Liver (tissue), 9 donors: ENCODE results near the gene SERPINB2. TPM values are rescaled to one million over a fixed set of nuclear protein-coding genes. Genes with fewer than 3 reads are reported as not detected.

Experiments used
- DNase-seq: peaks from one replicate; pipeline ENCODE4 v3.0.0-alpha.2; 2017; ENCODE audit warnings: low spot score
- H3K27ac ChIP-seq, 2 donors: one replicate each; pipeline ENCODE4 v1.7.0; 2013; ENCODE audit warnings: inconsistent platforms in 2 of 2, low read length in 2 of 2, control low read depth in 1 of 2, low read depth in 1 of 2, mild to moderate bottlenecking in 1 of 2
- H3K27me3 ChIP-seq, 4 donors: one replicate each; pipeline versions ENCODE4 v1.6.1 to v1.7.0; 2013; ENCODE audit warnings: low read length in 3 of 4, inconsistent platforms in 1 of 4, mild to moderate bottlenecking in 1 of 4, moderate library complexity in 1 of 4; ENCODE audit not compliant: control insufficient read depth in 4 of 4, insufficient read depth in 4 of 4
- H3K36me3 ChIP-seq, 4 donors: one replicate each; pipeline versions ENCODE4 v1.6.1 to v1.7.0; 2013; ENCODE audit warnings: low read length in 3 of 4, mild to moderate bottlenecking in 3 of 4, low read depth in 1 of 4, moderate library complexity in 1 of 4; ENCODE audit not compliant: control insufficient read depth in 4 of 4, insufficient read depth in 3 of 4
- H3K4me1 ChIP-seq, 4 donors: one replicate each; pipeline versions ENCODE4 v1.6.1 to v1.7.0; 2013; ENCODE audit warnings: low read length in 3 of 4, mild to moderate bottlenecking in 3 of 4, moderate library complexity in 1 of 4; ENCODE audit not compliant: control insufficient read depth in 4 of 4, insufficient read depth in 4 of 4
- H3K4me3 ChIP-seq, 3 donors: one replicate each; pipeline versions ENCODE4 v1.6.1 to v1.7.0; 2013; ENCODE audit warnings: low read length in 3 of 3, control low read depth in 1 of 3, low read depth in 1 of 3, mild to moderate bottlenecking in 1 of 3
- H3K9ac ChIP-seq, 2 donors: one replicate each; pipeline ENCODE4 v1.7.0; 2013; ENCODE audit warnings: low read length in 2 of 2, mild to moderate bottlenecking in 2 of 2, moderate library complexity in 2 of 2, control low read depth in 1 of 2, low read depth in 1 of 2
- H3K9me3 ChIP-seq, 4 donors: one replicate each; pipeline versions ENCODE4 v1.6.1 to v1.7.0; 2013; ENCODE audit warnings: low read length in 3 of 4; ENCODE audit not compliant: control insufficient read depth in 4 of 4
- ATF3 ChIP-seq: IDR thresholded peaks from 2 replicates; pipeline ENCODE4 v1.6.1; 2016; ENCODE audit warnings: antibody characterized with exemption
- CTCF ChIP-seq: fragments of 150-350 bp; IDR thresholded peaks from 2 replicates; pipeline ENCODE4 v1.5.1; 2017; ENCODE audit warnings: improper control_type of control experiment, low read depth, low read length; ENCODE audit not compliant: missing input control
- EGR1 ChIP-seq, 2 donors: IDR thresholded peaks; 2 replicates each; pipeline ENCODE4 v1.6.1; 2016 to 2018; ENCODE audit warnings: antibody characterized with exemption in 2 of 2, low read depth in 2 of 2
- FOXA1 ChIP-seq: IDR thresholded peaks from 2 replicates; pipeline ENCODE4 v1.6.1; 2016; ENCODE audit warnings: antibody characterized with exemption
- FOXA2 ChIP-seq: IDR thresholded peaks from 2 replicates; pipeline ENCODE4 v1.6.1; 2016; ENCODE audit warnings: antibody characterized with exemption
- GABPA ChIP-seq, 2 donors: IDR thresholded peaks in 1 of 2; conservative IDR thresholded peaks in 1 of 2; 2 replicates each; pipeline ENCODE4 v1.6.1; 2016; ENCODE audit warnings: antibody characterized with exemption in 2 of 2, mild to moderate bottlenecking in 1 of 2, moderate library complexity in 1 of 2
- HNF4A ChIP-seq, 2 donors: conservative IDR thresholded peaks; 2 replicates each; pipeline ENCODE4 v1.6.1; 2016; ENCODE audit warnings: antibody characterized with exemption in 2 of 2, mild to moderate bottlenecking in 2 of 2
- HNF4G ChIP-seq: IDR thresholded peaks from 2 replicates; pipeline ENCODE4 v1.6.1; 2016; ENCODE audit warnings: antibody characterized with exemption
- JUND ChIP-seq, 2 donors: IDR thresholded peaks; 2 replicates each; pipeline ENCODE4 v1.6.1; 2016; ENCODE audit warnings: antibody characterized with exemption in 2 of 2
- NR2F2 ChIP-seq: IDR thresholded peaks from 2 replicates; pipeline ENCODE4 v1.6.1; 2016; ENCODE audit warnings: antibody characterized with exemption
- RAD21 ChIP-seq, 2 donors: IDR thresholded peaks; 2 replicates each; pipeline ENCODE4 v1.6.1; 2016; ENCODE audit warnings: antibody characterized with exemption in 2 of 2, mild to moderate bottlenecking in 2 of 2
- RXRA ChIP-seq, 2 donors: IDR thresholded peaks; 2 replicates each; pipeline ENCODE4 v1.6.1; 2017 to 2018; ENCODE audit warnings: antibody characterized with exemption in 2 of 2, mild to moderate bottlenecking in 1 of 2
- SP1 ChIP-seq: IDR thresholded peaks from 2 replicates; pipeline ENCODE4 v1.6.1; 2018; ENCODE audit warnings: antibody characterized with exemption, mild to moderate bottlenecking
- TAF1 ChIP-seq: conservative IDR thresholded peaks from 2 replicates; pipeline ENCODE4 v1.6.1; 2016; ENCODE audit warnings: antibody characterized with exemption, mild to moderate bottlenecking
- YY1 ChIP-seq: IDR thresholded peaks from 2 replicates; pipeline ENCODE4 v1.6.1; 2016; ENCODE audit warnings: antibody characterized with exemption, mild to moderate bottlenecking
- polyA plus RNA-seq, 2 donors: library from polyadenylated mRNA; stranded (reverse) in 1 of 2; unstranded in 1 of 2; fragments of 200-250 nt in 1 of 2; fragments of >200 nt in 1 of 2; fragmentation: Nextera tagmentation in 1 of 2; extraction: Ambion mirVana in 1 of 2; gene quantifications; one replicate each; pipeline versions ENCODE4 v1.2.1 to v1.2.3, GENCODE V29; 2013 to 2015
- total RNA-seq, 2 donors: library from RNA; depleted of rRNA; stranded (reverse); fragments of >200 nt; gene quantifications; one replicate each; pipeline ENCODE4 v1.2.3, GENCODE V29; 2014
- TF ChIP-seq, protein P1 (sequence below): IDR thresholded peaks from 2 replicates; pipeline ENCODE4 v1.6.1; 2016; ENCODE audit warnings: antibody characterized with exemption
- TF ChIP-seq, protein P2 (sequence below): IDR thresholded peaks from 2 replicates; pipeline ENCODE4 v1.6.1; 2016; ENCODE audit warnings: antibody characterized with exemption, mild to moderate bottlenecking
- TF ChIP-seq, protein P3 (sequence below): IDR thresholded peaks from 2 replicates; pipeline ENCODE4 v1.6.1; 2016; ENCODE audit warnings: antibody characterized with exemption
- donor health status: healthy.
- donor health status: healthy.
- donor health status: healthy.
- donor health status: healthy.
- donor health status: healthy.

The SERPINB2 gene
- total and polyA plus RNA-seq, 4 donors, result 0.02 to 1.7 TPM; not detected in 2

DNA sequence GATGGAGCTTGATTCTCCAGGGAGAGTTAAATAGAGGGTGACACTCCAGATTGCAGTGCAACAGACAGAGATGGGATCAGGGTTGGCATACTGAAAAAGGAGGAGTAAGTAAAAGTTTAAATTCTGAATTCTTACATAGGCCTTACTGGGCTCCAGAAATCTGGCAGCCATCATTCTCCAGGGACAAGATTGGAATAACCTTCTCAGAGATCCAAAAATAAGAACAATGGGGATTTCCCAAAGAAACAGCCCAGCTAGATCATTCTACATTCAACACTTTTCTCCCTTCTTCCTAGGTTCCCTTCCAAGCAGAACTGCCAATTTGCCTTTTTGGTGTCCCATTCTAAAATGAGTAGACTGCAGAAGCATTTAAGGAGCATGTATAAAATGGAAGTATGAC is 14.9 kb upstream of the SERPINB2 start:
- TF ChIP-seq CTCF, result no peak
- TF ChIP-seq, protein P1, sequence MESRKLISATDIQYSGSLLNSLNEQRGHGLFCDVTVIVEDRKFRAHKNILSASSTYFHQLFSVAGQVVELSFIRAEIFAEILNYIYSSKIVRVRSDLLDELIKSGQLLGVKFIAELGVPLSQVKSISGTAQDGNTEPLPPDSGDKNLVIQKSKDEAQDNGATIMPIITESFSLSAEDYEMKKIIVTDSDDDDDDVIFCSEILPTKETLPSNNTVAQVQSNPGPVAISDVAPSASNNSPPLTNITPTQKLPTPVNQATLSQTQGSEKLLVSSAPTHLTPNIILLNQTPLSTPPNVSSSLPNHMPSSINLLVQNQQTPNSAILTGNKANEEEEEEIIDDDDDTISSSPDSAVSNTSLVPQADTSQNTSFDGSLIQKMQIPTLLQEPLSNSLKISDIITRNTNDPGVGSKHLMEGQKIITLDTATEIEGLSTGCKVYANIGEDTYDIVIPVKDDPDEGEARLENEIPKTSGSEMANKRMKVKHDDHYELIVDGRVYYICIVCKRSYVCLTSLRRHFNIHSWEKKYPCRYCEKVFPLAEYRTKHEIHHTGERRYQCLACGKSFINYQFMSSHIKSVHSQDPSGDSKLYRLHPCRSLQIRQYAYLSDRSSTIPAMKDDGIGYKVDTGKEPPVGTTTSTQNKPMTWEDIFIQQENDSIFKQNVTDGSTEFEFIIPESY, result no peak
- no peak for TF ChIP-seq HNF4A (conservative IDR thresholded peaks at IDR 0.05)
- TF ChIP-seq ATF3, result no peak
- no peak for TF ChIP-seq GABPA (IDR thresholded peaks at IDR 0.05 in 1 of 2, conservative IDR thresholded peaks at IDR 0.05 in 1 of 2)
- no peak for TF ChIP-seq RXRA (IDR thresholded peaks at IDR 0.05)
- no peak for TF ChIP-seq YY1
- TF ChIP-seq HNF4G, result no peak
- no peak for TF ChIP-seq TAF1
- no peak for TF ChIP-seq NR2F2
- no peak for TF ChIP-seq FOXA2
- TF ChIP-seq, protein P2, sequence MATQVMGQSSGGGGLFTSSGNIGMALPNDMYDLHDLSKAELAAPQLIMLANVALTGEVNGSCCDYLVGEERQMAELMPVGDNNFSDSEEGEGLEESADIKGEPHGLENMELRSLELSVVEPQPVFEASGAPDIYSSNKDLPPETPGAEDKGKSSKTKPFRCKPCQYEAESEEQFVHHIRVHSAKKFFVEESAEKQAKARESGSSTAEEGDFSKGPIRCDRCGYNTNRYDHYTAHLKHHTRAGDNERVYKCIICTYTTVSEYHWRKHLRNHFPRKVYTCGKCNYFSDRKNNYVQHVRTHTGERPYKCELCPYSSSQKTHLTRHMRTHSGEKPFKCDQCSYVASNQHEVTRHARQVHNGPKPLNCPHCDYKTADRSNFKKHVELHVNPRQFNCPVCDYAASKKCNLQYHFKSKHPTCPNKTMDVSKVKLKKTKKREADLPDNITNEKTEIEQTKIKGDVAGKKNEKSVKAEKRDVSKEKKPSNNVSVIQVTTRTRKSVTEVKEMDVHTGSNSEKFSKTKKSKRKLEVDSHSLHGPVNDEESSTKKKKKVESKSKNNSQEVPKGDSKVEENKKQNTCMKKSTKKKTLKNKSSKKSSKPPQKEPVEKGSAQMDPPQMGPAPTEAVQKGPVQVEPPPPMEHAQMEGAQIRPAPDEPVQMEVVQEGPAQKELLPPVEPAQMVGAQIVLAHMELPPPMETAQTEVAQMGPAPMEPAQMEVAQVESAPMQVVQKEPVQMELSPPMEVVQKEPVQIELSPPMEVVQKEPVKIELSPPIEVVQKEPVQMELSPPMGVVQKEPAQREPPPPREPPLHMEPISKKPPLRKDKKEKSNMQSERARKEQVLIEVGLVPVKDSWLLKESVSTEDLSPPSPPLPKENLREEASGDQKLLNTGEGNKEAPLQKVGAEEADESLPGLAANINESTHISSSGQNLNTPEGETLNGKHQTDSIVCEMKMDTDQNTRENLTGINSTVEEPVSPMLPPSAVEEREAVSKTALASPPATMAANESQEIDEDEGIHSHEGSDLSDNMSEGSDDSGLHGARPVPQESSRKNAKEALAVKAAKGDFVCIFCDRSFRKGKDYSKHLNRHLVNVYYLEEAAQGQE, result no peak
- no peak for TF ChIP-seq RAD21 (IDR thresholded peaks at IDR 0.05)
- TF ChIP-seq JUND (IDR thresholded peaks at IDR 0.05), result no peak
- TF ChIP-seq, protein P3, sequence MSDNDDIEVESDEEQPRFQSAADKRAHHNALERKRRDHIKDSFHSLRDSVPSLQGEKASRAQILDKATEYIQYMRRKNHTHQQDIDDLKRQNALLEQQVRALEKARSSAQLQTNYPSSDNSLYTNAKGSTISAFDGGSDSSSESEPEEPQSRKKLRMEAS, result no peak
- no peak for TF ChIP-seq SP1
- TF ChIP-seq EGR1 (IDR thresholded peaks at IDR 0.05; ENCODE audit: low read depth in 2 of 2), result no peak
- TF ChIP-seq FOXA1, result no peak
- no peak overlapping the region for H3K9ac ChIP-seq
- no peaks in the 10 kb centered on the region for H3K9me3 ChIP-seq
- H3K27ac ChIP-seq, result no peak overlapping the region
- H3K36me3 ChIP-seq, result no peaks in the 10 kb centered on the region
- DNase-seq, result no peak
- no peak overlapping the region for H3K4me3 ChIP-seq
- H3K4me1 ChIP-seq, result no peaks in the 10 kb centered on the region
- H3K27me3 ChIP-seq, result no peaks in the 10 kb centered on the region
